GM18499 (cell line): ENCODE results near the gene AFF1.
A peak's percentile ranks its signal among the peaks of the same experiment; 100 is the strongest.

Source experiments
- ATAC-seq: cut with Tn5 transposase; IDR thresholded peaks from one replicate; pipeline ENCODE4 v1.9.1; 2021; ENCODE audit warnings: moderate number of reproducible peaks; ENCODE audit not compliant: insufficient read depth, unreplicated experiment

Gene AFF1

DNA sequence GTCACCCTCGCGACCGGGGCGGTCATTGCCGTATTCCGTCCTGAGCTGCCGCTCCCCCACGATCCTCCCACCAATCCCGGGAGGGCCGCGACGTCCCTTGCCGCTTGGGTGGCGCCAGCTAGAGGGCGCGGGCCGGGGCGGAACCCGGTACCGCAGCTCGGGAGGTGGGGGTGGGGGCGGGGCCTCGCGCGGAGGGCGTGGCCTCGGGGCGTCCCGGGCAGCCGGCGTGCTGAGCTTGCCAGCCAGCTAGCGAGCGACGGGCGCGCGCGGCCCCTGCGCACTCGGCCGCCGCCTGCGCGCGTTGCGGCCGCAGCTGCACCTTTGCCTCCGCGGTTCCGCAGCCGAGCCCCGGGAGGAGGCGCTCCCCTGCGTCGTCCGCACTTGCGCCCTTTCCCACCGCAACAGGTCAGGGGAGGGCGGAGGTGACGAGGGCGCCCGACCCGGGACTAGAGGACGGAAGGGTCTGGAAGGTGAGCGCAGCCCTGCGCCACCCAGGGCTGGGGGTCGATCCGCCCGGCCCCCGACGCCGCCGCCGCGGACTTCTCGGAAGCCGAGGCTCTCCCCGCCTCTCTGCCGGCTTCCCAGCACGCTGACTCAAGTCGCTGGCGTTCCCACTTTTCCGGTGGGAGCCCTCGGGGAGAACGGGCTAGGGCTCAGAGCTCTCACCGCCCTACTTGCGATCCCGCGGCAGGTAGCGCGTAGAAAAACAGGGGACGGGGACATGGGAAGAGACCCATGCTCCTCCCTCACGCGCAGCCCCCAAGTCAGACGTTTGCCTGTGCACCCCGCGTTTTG, at the start of gene AFF1:
TSS of gene AFF1 (plus strand) at position 241 of the 795 bp plus-strand sequence. CDS start 13,523 bp downstream, outside the sequence.
- no peak for ATAC-seq

DNA sequence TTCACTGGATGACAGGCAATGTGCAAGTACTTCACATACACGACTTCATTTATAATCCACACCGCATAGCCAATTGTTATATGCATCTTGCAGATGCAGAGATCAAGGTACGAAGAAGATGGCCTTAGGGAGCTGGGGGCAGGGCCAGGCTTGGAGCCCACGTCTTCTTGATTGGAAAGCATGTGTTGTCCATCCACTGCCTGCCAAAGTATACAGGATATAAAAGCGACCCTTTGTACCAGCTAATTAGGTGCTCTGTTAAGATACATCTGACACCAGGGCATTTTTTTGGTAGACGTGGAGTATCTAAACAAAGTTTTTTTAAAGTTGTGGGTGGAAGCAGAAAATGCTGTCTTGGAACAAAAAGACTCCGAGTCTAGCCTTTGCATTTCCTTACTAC, 44.0 kb upstream of the AFF1 start:
- ATAC-seq = no peak

DNA sequence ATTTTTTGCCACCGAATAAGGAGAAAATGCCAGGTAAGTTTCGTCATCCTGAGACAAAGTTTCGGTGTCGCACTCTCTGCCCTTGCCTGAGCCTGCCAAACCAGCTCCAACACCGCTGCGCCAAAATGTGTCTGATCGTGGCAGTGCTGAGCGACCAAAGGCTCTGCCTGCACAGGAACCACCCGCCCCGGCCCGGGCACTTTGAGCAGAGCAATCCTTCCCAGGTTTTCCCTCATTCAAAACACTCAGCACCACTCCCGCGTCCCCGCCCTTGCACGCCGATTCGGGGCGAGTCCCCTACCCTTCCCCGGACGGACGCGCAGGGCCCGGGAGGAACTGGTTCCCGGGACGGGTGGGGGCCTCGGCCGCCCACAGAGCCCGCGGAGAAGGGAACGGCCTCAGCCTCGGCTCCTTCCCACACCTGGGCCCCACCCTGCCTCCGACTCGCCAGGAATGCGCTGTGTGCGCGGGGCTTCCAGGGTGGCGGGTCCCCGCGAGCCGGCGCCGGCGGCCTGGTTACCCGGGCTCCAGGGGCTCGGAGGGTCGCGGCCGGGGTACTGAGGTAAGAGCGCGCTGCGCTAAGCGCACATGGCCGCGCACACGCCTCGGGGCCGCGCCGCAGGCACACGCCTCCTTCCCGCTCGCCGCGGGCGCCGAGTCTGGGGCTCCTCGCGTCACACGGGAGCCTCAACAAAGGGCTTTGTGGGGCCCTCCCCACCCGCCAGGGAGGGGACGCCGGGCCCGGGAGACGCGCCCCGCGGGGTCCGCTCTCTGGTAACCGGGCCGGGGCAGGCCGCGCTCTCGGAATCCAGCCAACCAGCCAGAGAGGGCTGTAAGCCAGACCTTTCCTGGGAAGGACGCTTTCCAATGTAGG, 42.8 kb upstream of the AFF1 start, which contains the start of gene C4orf36:
TSS of gene C4orf36 (minus strand) at position 661 of the 874 bp plus-strand sequence. CDS start 902 bp downstream, outside the sequence.
- no peak for ATAC-seq

DNA sequence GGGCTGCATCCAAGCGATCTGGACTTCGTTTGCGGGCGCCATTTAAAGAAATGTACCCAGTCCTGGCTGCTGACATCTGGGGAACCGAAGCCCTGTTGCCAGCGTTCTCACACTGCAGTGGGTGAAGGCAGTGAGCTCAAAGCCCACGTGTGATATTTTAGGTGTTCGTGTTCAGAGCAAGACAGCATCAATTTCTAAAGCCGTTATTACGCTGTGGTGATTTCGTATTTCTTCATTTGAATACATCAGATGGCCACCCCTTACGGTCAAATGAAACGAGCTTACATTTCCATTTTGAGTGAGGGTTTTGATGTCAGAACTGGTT, 42.2 kb upstream of the AFF1 start:
- ATAC-seq = no peak

DNA sequence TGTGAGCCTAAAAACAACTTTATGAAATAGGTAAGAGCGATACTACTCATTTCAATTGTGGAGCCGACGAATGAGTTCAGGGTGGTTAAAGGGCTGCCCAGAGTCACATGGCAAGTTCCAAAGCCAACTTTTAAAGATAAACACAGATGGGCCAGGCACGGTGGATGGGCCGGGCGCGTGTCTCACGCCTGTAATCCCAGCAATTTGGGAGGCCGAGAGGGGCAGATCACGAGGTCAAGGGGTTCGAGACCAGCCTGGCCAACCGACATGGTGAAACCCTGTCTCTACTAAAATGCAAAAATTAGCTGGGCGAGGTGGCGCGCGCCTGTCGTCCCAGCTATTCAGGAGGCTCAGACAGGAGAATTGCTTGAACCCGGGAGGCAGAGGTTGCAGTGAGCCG, 41.7 kb upstream of the AFF1 start:
- no peak for ATAC-seq

DNA sequence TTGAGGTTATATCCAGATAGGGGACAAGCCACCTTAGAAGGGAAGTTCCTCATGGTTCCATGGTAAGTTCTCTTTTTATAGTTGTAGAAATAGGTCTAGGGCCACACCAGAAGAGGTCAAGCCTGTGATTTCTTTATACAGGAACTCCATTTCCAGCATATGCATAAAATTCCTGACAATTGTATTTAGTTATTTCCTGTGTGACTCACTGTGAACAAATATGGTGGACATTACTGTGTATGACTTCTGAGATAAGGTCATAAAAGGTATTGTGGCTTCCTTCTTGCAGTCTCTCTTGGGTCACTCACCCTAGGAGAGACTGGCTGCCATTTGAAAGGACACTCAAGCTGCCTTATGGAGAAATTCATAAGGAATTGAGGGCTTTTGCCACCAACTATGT, 40.4 kb upstream of the AFF1 start:
- ATAC-seq = no peak

- ATAC-seq = peak; percentile 46
Observed at GRCh38 chr4:86895692-86896488, 38.9 kb upstream of the AFF1 start.

DNA sequence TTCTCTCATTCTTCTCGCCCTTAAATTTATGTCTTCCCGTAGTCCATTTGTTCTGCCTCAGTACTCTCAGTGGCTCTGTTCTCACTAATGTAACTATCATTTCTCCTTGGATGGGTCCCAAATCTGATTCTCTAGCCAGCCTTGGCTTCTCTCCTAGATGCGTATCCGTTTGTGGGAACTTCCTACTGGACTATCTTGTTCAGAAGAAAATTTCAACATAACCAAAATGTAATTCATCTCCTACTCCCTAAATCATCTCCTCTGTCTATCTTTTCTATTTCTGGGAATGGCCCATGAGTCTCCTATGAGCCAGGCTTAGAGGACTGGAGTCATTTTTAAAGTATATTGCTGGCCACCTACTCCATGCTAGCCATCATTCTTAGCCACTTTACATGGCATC, 38.2 kb upstream of the AFF1 start:
- no peak for ATAC-seq

DNA sequence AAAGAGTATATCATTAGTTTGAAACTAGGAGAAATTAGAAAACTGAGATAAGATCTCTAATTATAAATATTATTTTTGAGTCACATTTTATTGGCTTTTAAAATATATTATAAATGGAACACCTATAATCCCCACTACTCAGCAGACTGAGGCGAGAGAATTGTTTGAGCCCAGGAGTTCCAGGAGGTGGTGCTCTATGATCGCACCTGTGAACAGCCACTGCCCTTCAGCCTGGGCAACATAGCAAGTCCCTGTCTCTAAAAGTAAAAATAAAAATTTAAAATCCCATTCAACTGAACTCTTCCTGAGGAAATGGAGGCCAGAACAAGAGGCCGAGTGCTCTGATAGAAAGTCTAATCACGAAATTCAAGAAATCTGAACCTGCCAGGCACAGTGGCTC, 36.2 kb upstream of the AFF1 start:
- ATAC-seq = no peak

DNA sequence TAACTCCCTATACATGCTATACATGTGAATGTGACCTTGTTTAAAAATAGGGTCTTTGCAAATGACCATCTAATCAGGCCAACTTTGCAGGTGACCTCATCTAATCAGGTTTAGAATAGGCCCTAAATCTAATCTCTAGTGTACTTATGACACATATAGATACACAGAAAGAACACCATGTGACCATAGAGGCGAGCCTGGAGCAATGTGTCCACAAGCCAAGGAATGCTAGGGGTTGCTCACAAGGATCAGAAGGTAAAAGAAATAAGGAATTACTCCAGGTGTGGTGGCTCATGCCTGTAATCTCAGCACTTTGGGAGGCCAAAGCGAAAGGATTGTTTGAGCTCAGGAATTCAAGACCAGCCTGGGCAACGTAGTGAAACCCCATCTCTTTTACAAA, 32.9 kb upstream of the AFF1 start:
- no peak for ATAC-seq

GRCh38 chr4:86908251-86908657, 26.6 kb upstream of the AFF1 start:
- ATAC-seq = no peak

GRCh38 chr4:86909546-86910295, 25.1 kb upstream of the AFF1 start:
- ATAC-seq = no peak

DNA sequence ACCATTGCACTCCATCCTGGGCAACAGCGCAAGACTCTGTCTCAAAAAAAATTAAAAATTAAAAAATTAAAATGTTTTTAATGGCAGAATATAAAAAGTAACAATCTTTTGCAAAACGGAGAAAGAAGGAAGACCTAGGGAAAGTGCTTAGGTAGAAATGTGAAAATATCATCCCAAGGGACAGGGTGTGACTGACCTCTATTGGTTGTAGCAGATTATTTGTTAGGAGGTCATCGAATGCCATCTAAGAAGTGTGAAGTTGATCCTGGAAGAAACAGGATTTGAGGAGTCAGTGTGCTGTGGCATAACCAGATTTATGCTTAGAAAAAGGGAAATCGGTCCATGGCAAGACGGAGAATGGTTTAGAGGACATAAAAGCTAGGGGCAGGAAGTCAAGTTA, 24.4 kb upstream of the AFF1 start:
- no peak for ATAC-seq

DNA sequence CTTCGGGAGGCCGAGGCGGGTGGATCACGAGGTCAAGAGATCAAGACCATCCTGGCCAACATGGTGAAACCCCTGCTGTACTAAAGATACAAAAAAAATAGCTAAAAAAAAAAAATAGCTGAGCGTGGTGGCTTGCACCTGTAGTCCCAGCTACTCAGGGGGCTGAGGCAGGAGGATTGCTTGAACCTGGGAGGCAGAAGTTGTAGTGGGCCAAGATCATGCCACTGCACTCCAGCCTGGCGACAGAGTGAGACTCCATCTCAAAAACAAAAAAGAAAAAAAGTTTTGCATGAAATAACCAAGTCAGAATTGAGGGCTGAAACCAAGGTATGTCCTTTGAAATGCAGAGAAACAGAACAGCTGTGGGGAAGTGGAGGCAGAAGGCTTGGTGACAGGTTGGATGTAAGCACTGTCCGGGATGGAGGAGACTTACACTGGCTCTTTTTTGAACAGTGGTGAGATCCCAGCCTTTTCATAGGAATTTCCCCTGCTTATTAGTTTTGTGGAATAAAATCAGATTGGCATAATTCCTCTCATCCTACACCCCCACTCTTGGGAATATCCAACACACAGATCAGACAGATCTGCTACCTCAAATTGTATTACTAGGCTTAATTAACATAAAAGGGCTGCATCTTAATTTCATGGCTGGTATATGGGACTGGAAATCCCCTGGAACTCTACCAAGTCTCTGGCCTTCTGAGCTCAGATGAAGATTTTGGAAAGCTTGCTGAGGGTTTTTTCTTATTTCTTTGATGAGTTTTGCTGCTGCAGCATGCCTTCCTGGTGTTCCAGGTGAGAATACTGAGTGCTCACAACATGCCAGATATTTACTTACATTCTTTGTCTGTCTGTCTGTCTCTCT, 23.8 kb upstream of the AFF1 start:
- no peak for ATAC-seq

DNA sequence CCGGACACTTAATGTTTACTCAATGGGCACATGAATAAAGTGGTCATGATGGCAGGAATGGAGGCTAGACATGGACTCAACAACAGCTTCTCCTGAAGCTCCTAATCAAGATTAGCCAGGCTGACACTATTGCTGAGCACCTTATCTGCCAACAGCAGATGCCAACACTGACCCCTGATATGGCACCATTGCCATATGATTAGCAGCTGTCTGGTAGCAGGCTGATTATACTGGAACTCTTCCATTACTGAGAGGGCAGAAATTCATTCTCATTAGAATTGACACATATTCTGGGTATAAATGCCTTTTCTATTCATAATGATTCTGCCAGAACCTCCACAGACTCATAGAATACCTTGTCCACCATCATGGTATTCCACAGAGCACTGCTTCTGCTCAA, 18.4 kb upstream of the AFF1 start:
- ATAC-seq = no peak

GRCh38 chr4:86917212-86918039, 17.4 kb upstream of the AFF1 start:
- no peak for ATAC-seq

- no peak for ATAC-seq
Observed at GRCh38 chr4:86918539-86919072, 16.2 kb upstream of the AFF1 start.
